HT-29 (cell line): ENCODE results near the gene COQ4. TPM values are rescaled to one million over a fixed set of nuclear protein-coding genes. Genes with fewer than 3 reads are reported as not detected.

Experiments used
- DNase-seq: peaks from one replicate; pipeline ENCODE4 v3.0.0-alpha.2; 2015; ENCODE audit warnings: low spot score
- total RNA-seq: library from RNA; depleted of rRNA; stranded (reverse); fragments of >200 nt; shearing (Covaris generic); gene quantifications from 2 replicates; pipeline ENCODE4 v1.2.3, GENCODE V29; 2014

The COQ4 gene
- total RNA-seq, 1 experiment from 2014 or later: 71.3 TPM

DNA sequence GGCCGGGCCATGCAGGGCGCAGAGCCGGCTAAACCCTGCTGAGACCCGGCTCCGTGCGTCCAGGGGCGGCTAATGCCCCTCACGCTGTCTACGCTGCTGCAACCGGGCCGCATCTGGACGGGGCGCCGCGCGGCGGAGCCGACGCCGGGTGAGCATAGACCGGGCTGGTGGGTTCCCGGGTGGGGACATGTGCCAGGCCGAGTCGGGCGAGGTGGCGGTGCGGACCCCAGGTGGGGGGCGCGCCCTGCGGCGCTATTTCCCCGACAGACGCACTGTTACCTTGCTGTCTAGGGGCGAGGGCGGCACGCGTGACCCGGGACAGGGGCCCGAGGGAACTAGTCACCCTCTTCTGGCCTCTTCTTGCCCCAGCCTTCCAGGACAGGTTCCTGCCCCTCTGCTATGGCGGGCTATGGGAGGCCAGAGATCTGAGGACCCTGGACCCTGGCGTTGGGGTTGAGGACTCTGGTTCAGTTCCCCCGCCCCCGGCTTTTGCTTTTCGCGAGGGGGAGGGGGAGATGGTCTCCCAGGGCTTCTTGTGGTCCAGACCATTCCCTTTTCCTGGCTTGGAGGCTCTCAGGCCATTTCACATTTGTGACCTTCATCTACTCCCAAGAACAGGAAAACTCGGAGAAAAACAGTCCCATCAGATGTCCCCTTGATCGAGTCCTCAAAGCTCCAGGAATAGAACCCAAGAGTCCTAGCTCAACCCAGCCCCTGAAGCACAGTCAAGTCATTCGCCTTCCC, 18.2 kb downstream of the COQ4 start:
- peak; percentile 26 for DNase-seq

- DNase-seq: peak; percentile 90
Observed at GRCh38 chr9:128341435-128341849, 18.8 kb downstream of the COQ4 start.

GRCh38 chr9:128342971-128343680, 20.5 kb downstream of the COQ4 start:
- DNase-seq: no peak

GRCh38 chr9:128343855-128344254, 21.2 kb downstream of the COQ4 start:
- DNase-seq: no peak

- DNase-seq: no peak
Observed at GRCh38 chr9:128344931-128345605, 22.4 kb downstream of the COQ4 start.

DNA sequence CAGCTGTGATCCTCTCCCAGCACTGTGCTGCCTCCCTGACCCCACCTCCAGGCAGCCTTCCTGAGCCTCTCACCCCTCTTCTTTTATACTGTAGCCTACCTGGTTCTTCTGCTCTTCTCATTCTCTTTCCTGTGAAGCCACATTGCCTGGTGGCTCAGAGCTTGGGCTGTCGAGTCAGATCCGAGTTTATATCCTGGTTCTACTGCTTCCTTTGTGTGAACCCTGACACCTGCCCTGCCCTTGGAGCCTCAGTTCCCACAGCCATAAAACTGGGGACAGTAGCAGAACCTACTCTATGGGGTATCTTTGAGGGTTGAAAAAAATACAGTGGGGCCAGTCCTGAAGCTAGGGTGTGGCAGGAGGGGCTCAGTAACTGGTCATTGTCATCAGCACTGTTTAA, 26.5 kb downstream of the COQ4 start:
- no peak for DNase-seq

- no peak for DNase-seq
Observed at GRCh38 chr9:128349772-128350171, 27.1 kb downstream of the COQ4 start.

- no peak for DNase-seq
Observed at GRCh38 chr9:128355451-128355850, 32.8 kb downstream of the COQ4 start.

DNA sequence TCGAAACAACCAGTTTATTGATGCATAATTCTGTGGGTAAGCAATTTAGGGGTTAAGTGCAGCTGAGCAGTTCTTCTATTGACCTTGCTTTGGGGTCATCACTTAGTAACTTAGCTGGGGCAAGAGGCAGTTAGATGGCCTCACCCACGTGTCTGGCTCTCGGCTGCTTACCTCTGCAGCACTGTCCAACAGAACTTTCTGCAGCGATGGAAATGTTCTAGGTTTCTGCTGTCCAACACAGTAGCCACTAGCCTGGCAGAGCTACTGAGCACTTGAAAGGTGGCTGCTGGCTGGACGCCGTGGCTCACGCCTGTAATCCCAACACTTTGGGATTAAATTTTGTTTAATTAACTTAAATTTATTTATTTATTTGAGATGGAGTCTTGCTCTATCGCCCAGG, 35.5 kb downstream of the COQ4 start:
- no peak for DNase-seq

DNA sequence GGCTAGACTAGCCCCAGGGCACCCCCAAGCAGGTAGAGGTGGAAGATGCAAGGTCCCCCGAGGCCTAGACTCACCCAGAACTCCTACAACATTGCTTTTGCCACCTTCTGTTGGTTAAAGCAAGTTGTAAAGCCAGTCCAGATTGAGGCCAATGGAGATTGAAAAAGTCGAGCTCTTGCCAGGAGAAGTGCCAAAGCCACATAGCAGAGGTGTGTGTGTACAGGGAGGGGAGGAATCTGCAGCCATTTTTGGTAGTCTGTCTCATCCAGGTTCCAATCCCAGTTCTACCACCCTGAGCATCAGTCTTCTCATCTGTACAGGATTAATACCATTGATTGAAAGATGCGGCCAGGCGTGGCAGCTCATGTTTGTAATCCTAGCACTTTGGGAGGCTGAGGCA, 36.2 kb downstream of the COQ4 start:
- no peak for DNase-seq

DNA sequence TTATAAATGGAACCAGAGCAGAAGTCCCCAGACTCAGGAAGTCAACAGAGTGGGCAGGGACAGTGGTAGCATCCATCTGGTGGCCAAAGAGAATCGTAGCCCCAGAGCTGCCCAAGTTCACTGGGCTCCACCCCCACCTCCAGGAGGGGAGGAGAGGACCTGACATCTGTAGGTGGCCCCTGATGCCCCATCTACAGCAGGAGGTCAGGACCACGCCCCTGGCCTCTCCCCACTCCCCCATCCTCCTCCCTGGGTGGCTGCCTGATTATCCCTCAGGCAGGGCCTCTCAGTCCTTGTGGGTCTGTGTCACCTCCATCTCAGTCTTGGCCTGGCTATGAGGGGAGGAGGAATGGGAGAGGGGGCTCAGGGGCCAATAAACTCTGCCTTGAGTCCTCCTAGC, 38.2 kb downstream of the COQ4 start:
- DNase-seq: no peak

GRCh38 chr9:128361296-128361985, 38.8 kb downstream of the COQ4 start:
- no peak for DNase-seq

- peak; percentile 90 for DNase-seq
Observed at GRCh38 chr9:128361986-128362646, 39.5 kb downstream of the COQ4 start.

DNA sequence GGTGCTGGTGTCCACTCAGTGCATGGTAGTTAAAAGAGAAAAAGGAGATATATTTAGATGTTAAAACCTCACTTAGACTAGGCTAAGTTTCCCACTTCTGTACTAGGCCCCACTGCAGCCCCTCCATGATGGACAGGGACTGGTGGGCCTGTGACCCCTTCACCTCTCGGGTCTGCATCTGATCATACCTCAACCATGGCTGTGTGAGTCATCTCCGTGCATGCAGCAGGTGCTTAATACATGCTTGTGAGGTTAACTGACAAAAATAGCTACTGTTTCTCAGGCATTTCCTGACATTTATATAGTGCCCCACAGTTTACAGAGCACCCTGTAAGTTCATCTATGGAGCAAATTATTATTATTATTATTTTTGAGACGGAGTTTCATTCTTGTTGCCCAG, 40.1 kb downstream of the COQ4 start:
- DNase-seq: no peak

- DNase-seq: no peak
Observed at GRCh38 chr9:128365525-128365924, 42.9 kb downstream of the COQ4 start.

DNA sequence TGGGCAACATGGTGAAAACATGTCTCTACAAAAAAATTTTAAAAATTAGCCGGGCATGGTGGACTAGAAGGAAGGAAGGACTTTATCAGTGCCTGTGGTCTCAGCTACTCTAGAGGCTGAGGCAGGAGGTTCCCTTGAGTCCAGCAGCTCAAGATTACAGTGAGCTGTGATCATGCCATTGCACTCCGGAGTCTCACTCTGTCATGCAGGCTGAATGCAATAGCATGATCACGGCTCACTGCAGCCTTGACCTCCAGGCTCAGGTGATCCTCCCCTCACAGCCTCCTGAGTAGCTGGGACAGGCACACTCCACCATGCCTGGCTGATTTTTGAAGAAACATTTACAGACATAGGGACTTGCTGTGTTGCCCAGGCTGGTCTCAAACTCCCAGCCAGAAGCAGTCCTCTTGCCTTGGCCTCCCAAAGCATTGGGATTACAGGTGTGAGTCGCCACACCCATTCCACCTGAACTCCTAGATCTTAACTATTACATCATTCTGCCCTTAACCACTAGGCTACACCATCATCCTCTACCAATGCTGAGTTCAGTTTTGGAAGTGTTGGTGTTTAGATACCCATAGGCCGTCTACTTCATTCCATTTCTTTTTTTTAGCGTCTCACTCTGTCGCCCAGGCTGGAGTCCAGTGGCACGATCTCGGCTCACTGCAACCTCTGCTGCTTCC, 46.5 kb downstream of the COQ4 start:
- DNase-seq: no peak

- no peak for DNase-seq
Observed at GRCh38 chr9:128370367-128370751, 47.7 kb downstream of the COQ4 start.

DNA sequence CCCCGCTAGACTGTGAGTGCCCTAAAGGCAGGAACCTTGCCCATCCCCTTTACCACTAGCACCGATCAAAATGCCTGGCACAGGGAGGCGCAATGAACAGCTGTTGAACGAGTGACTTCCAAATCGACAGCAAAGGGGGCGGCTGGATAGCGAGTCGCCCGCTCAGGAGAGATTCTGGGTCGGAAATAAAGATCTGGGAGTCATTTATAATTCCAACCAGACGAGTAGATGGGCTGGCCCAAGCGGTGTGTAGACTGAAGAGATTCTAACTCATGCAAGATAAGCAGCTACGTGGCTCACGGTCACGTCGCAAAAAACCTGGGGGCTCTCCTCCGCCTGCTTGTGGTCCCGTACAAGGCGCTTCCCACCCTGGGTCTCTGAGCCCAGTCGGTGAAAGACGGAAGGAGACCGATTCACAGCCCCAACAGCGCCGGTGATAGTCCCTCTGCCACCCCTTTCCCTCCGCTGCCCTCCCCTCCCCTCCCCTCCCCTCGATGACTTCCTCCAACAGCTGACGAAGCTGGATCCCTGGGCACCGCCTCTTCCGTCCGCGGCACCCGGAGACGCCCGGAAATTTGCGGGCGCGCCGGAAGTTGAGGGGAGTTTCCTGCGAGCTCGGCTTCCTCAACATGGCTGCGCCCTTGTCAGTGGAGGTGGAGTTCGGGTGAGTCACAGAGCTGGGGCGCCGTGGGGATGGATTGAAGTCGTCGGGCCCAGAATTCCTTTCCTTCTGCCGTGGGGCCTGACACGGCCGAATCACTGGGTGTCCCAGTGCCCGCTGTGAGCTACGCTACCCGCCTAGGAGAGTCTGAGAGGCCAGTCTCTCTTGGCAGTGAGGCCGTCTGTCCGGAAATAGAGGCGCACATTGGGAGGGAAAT, 48.4 kb downstream of the COQ4 start, which contains the start of gene URM1:
TSS of gene URM1 (plus strand) at position 623 of the 878 bp plus-strand sequence. CDS start at position 630, 7 bp downstream.
- peak; percentile 94 for DNase-seq

DNA sequence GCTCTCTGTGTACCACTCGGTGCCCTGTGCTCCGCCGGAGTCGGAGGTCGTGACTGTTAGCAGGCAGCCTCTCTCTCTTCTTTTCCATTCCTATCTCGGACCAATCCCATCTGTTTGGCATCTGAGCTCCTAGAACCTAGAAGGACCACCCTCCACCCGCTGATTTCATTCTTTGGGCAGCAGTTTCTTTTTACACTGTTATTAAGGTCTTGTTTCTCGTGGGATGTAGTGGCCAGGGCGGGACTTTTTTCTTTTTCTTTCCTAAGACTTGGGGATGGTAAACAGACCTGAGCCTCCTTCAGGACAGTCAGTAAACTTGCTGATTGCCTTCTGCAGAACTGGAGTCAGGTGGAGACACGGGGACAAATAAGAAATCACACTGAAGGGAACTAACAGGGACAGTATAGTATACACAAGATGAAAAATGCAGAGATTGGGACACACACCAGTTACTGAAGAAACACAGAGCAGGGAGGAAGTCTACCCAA, 49.0 kb downstream of the COQ4 start:
- DNase-seq: no peak
